Activated T-cell treated with anti-CD3 and anti-CD28 coated beads, Interleukin-2, amount 50 U/mL, for 72 hours (primary cell): ENCODE measurements around the gene SUPT4H1. TPM values are rescaled to one million over a fixed set of nuclear protein-coding genes. Genes with fewer than 3 reads are reported as not detected.

ENCODE experiments used
- ATAC-seq, 2 donors: fragments of 150-1000 bp; cut with Tn5 transposase; replicated peaks in 1 of 2; 2 replicates each; pipeline ENCODE4 v1.10.0; 2021; ENCODE audit warnings: moderate library complexity in 2 of 2, mild to moderate bottlenecking in 1 of 2
- DNase-seq, 2 donors: peaks; one replicate each; pipeline ENCODE4 v3.0.0; 2021 to 2022; ENCODE audit warnings: mixed read lengths in 1 of 2
- H3K27ac Mint-ChIP-seq: one replicate; pipeline ENCODE4 v1.8.0; 2022; ENCODE audit warnings: mild to moderate bottlenecking, moderate library complexity, mixed read lengths
- H3K27me3 Mint-ChIP-seq: one replicate; pipeline ENCODE4 v1.8.0; 2022; ENCODE audit warnings: low read depth, mixed read lengths
- H3K36me3 Mint-ChIP-seq, 2 donors: one replicate each; pipeline ENCODE4 v1.8.0; 2022; ENCODE audit warnings: mixed read lengths in 2 of 2, mild to moderate bottlenecking in 1 of 2; ENCODE audit not compliant: insufficient read depth in 2 of 2
- H3K4me1 Mint-ChIP-seq: one replicate; pipeline ENCODE4 v1.8.0; 2022; ENCODE audit warnings: low read depth, mixed read lengths
- H3K4me3 Mint-ChIP-seq, 2 donors: one replicate each; pipeline ENCODE4 v1.8.0; 2022; ENCODE audit warnings: mild to moderate bottlenecking in 2 of 2, mixed read lengths in 2 of 2, moderate library complexity in 2 of 2
- H3K9me3 Mint-ChIP-seq, 2 donors: one replicate each; pipeline ENCODE4 v1.8.0; 2022; ENCODE audit warnings: mixed read lengths in 2 of 2
- total RNA-seq, 2 donors: library from RNA; stranded (reverse); gene quantifications; one replicate each; pipeline ENCODE4 v1.2.3, GENCODE V29; 2022

SUPT4H1 gene
- total RNA-seq, 2 donors from 2014 or later = 101 to 110 TPM

- ATAC-seq = no peak
- Mint-ChIP-seq H3K27ac (no peak overlapping the region), H3K9me3 (no peaks in the 10 kb centered on the region), H3K27me3 (no peaks in the 10 kb centered on the region), H3K36me3 (no peaks in the 10 kb centered on the region), H3K4me1 (peaks cover 49% of the 10 kb centered on the region), H3K4me3 (no peak overlapping the region)
- no peak for DNase-seq
These were observed 34.7 kb upstream of the SUPT4H1 start for GRCh38 chr17:58386708-58387107.

GRCh38 chr17:58385359-58385899, 33.4 kb upstream of the SUPT4H1 start:
- no peak for DNase-seq
- Mint-ChIP-seq H3K36me3 (no peaks in the 10 kb centered on the region), H3K27ac (no peak overlapping the region), H3K27me3 (no peaks in the 10 kb centered on the region), H3K4me3 (no peak overlapping the region), H3K9me3 (no peaks in the 10 kb centered on the region), H3K4me1 (peaks cover 58% of the 10 kb centered on the region)
- no peak for ATAC-seq

- Mint-ChIP-seq H3K36me3 (no peaks in the 10 kb centered on the region), H3K27ac (no peak overlapping the region), H3K27me3 (no peaks in the 10 kb centered on the region), H3K4me1 (peaks cover 58% of the 10 kb centered on the region), H3K9me3 (no peaks in the 10 kb centered on the region), H3K4me3 (no peak overlapping the region)
- no peak for ATAC-seq
- no peak for DNase-seq
These were observed 32.9 kb upstream of the SUPT4H1 start for GRCh38 chr17:58384897-58385296.

GRCh38 chr17:58383892-58384462, 32.0 kb upstream of the SUPT4H1 start:
- H3K9me3 Mint-ChIP-seq = no peaks in the 10 kb centered on the region
- H3K36me3 Mint-ChIP-seq = no peaks in the 10 kb centered on the region
- peaks cover 65% of the 10 kb centered on the region for H3K4me1 Mint-ChIP-seq
- H3K27me3 Mint-ChIP-seq = no peaks in the 10 kb centered on the region
- no peak overlapping the region for H3K4me3 Mint-ChIP-seq
- no peak overlapping the region for H3K27ac Mint-ChIP-seq
- ATAC-seq (no peak), DNase-seq (no peak)

- DNase-seq = no peak
- H3K4me3 Mint-ChIP-seq = peak overlapping the region; percentile 9 to 52
- H3K27ac Mint-ChIP-seq = no peak overlapping the region
- no peak for ATAC-seq
- H3K36me3 Mint-ChIP-seq = no peaks in the 10 kb centered on the region
- H3K4me1 Mint-ChIP-seq = peaks cover 66% of the 10 kb centered on the region
- H3K27me3 Mint-ChIP-seq = no peaks in the 10 kb centered on the region
- no peaks in the 10 kb centered on the region for H3K9me3 Mint-ChIP-seq
These were observed 30.9 kb upstream of the SUPT4H1 start for GRCh38 chr17:58382872-58383242.

GRCh38 chr17:58382108-58382871, 30.3 kb upstream of the SUPT4H1 start:
- Mint-ChIP-seq H3K27ac (peak overlapping the region; percentile 22), H3K27me3 (no peaks in the 10 kb centered on the region), H3K4me3 (peak overlapping the region; percentile 9 to 52), H3K36me3 (no peaks in the 10 kb centered on the region), H3K9me3 (no peaks in the 10 kb centered on the region), H3K4me1 (peaks cover 66% of the 10 kb centered on the region)
- DNase-seq (no peak), ATAC-seq (peak; percentile 79 to 85)

- no peak overlapping the region for H3K4me3 Mint-ChIP-seq
- no peaks in the 10 kb centered on the region for H3K27me3 Mint-ChIP-seq
- peak overlapping the region; percentile 14 for H3K27ac Mint-ChIP-seq
- ATAC-seq = no peak
- peaks cover 67% of the 10 kb centered on the region for H3K4me1 Mint-ChIP-seq
- DNase-seq = no peak
- H3K9me3 Mint-ChIP-seq = no peaks in the 10 kb centered on the region
- no peaks in the 10 kb centered on the region for H3K36me3 Mint-ChIP-seq
These were observed 29.4 kb upstream of the SUPT4H1 start for GRCh38 chr17:58381124-58382035.

- Mint-ChIP-seq H3K4me3 (no peak overlapping the region), H3K9me3 (no peaks in the 10 kb centered on the region), H3K27ac (peak overlapping the region; percentile 14), H3K27me3 (no peaks in the 10 kb centered on the region), H3K4me1 (peaks cover 67% of the 10 kb centered on the region), H3K36me3 (no peaks in the 10 kb centered on the region)
- DNase-seq (no peak), ATAC-seq (no peak)
These were observed 28.5 kb upstream of the SUPT4H1 start for GRCh38 chr17:58380207-58381123.

GRCh38 chr17:58379511-58379824, 27.5 kb upstream of the SUPT4H1 start:
- Mint-ChIP-seq H3K27me3 (no peaks in the 10 kb centered on the region), H3K27ac (no peak overlapping the region), H3K4me1 (peaks cover 61% of the 10 kb centered on the region), H3K4me3 (peak overlapping the region in 1 of 2 donors; percentile 21), H3K36me3 (no peaks in the 10 kb centered on the region), H3K9me3 (no peaks in the 10 kb centered on the region)
- ATAC-seq = no peak
- DNase-seq = no peak

GRCh38 chr17:58378733-58379510, 26.9 kb upstream of the SUPT4H1 start:
- no peaks in the 10 kb centered on the region for H3K36me3 Mint-ChIP-seq
- ATAC-seq (no peak), DNase-seq (no peak)
- no peak overlapping the region for H3K27ac Mint-ChIP-seq
- H3K4me1 Mint-ChIP-seq = peaks cover 57% of the 10 kb centered on the region
- H3K27me3 Mint-ChIP-seq = no peaks in the 10 kb centered on the region
- peak overlapping the region in 1 of 2 donors; percentile 21 for H3K4me3 Mint-ChIP-seq
- H3K9me3 Mint-ChIP-seq = no peaks in the 10 kb centered on the region

- ATAC-seq (no peak), DNase-seq (no peak)
- Mint-ChIP-seq H3K36me3 (no peaks in the 10 kb centered on the region), H3K4me3 (no peak overlapping the region), H3K9me3 (no peaks in the 10 kb centered on the region), H3K27me3 (no peaks in the 10 kb centered on the region), H3K4me1 (peaks cover 46% of the 10 kb centered on the region), H3K27ac (no peak overlapping the region)
These were observed 25.7 kb upstream of the SUPT4H1 start for GRCh38 chr17:58377661-58378060.

- H3K9me3 Mint-ChIP-seq = no peaks in the 10 kb centered on the region
- H3K4me1 Mint-ChIP-seq = peaks cover 41% of the 10 kb centered on the region
- no peak overlapping the region for H3K4me3 Mint-ChIP-seq
- DNase-seq (no peak), ATAC-seq (no peak)
- H3K27me3 Mint-ChIP-seq = no peaks in the 10 kb centered on the region
- H3K27ac Mint-ChIP-seq = no peak overlapping the region
- no peaks in the 10 kb centered on the region for H3K36me3 Mint-ChIP-seq
These were observed 25.1 kb upstream of the SUPT4H1 start for GRCh38 chr17:58377093-58377601.
